Measurements from ENCODE around the gene RPTOR.

The RPTOR gene

DNA sequence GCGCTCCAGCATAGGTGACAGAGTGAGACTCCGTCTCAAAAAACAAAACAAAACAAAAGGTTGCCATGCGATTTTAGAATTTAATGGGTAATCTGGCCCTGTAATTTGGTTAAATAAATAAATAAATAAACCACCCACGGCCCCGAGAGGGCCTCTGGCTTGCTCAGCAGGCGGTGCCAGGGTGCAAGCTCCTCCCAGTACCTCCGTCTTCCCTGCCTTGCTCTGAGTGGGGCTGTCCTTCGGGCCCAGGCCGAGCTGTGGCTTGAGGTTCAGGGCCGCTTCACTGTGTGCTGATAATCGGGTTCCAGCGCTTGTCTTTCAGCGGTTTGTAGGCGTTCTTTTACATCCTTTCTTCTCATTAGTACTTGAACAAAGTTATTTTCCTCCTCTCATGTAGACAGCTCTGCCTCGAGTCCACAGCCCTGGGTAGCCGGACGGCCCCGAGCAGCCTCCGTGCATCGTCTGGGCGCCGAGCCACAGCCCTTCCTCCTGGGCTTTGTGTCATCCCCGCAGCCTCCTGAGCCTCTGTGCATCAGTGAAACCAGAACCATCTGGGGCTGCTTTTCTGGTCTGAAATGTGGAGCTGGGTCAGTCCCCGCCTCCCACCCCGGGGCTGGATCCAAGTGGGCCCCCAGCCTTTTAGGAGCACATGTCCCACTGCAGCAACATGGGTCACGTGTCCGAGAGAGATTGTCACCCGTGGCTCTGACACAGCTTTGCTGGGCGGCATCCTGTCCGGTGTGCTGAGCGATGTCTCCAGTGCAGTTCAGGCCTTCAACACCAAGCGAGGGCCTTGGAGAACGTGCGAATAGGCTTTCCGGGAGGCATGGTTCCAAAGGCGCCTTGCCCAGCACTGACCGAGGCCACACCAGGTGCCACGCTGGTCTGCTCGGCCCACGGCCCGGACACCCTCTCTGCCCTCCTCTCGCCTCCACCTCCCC lies 289.6 kb downstream of the RPTOR start:
- TF ChIP-seq POLR2AphosphoS5 (IDR thresholded peaks at IDR 0.05; ENCODE audit: low read depth, low read length) (no peak), TAF1 (IDR thresholded peaks at IDR 0.05; ENCODE audit: low read depth, low read length) (no peak), POU2F2 (IDR thresholded peaks at IDR 0.05; ENCODE audit: low read depth, low read length) (no peak), SPI1 (IDR thresholded peaks at IDR 0.05; ENCODE audit: low read depth, low read length) (no peak), PAX5 (IDR thresholded peaks at IDR 0.05; ENCODE audit: insufficient read depth, low read length, severe bottlenecking) (no peak), POLR2A (IDR thresholded peaks at IDR 0.05; ENCODE audit: low read depth, low read length) (no peak)
- FAIRE-seq (no peak), DNase-seq (ENCODE audit: insufficient read length, low spot score) (no peak)

DNA sequence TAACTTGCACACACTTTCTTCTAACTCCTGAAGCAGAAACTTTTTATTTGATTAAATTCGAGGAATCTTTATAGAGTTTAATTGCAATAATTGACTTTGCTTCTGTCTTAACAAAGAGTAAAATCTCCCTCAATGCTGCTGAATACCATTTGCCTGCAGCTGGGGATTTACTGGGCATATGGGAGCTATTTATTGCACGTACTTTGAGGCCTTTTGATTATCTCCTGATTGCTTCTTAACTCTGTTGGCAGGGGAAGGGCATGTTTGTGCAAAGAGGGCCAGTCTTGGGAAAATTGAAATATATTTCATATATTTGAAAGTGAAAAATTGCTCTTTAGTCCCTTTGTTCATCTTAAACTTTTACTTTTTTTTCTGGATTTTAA lies 290.2 kb downstream of the RPTOR start:
- TF ChIP-seq SPI1 (IDR thresholded peaks at IDR 0.05; ENCODE audit: low read depth, low read length): no peak
- TF ChIP-seq POLR2AphosphoS5 (IDR thresholded peaks at IDR 0.05; ENCODE audit: low read depth, low read length): no peak
- TF ChIP-seq PAX5 (IDR thresholded peaks at IDR 0.05; ENCODE audit: insufficient read depth, low read length, severe bottlenecking): no peak
- DNase-seq (ENCODE audit: insufficient read length, low spot score) (no peak), FAIRE-seq (no peak)

DNA sequence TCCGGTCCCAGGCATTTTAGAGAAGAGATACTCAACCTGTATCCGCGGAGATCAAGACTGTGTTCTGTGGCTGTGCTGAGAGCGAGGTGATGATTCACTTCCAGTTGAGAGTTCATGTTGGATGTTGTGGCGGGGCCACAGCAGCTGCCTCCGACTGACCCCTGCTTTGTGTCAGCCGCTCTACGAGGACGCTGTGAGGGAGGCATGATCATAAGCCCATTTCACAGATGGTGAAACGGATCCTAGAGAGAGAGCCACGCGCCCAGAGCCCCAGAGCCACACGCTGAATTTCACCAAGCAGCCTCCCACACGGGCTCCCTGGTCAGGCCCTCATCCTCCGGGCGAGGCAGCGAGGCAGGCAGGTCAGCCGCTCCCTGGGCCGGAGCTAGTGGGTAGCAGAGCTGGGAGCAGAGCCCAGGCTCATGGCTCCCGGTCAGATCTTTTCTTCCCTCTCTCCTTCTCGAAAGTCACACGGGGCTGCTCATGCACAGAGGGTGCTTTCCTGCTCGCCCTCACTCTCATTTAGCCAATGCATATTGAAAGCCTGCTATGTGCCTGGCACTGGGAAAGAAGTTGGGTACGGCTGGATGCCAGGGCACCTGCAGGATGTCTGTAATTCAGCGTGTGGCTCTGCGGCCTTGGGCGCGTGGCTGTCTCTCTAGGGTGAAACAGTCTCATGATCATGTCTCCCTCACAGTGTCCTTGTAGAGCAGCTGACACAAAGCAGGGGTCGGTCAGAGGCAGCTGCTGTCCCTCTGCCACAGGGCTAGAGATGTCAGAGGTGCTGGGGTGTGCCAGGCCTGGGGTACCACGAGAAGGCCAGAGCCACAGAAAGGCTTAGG lies 291.4 kb downstream of the RPTOR start:
- FAIRE-seq (no peak), DNase-seq (ENCODE audit: insufficient read length, low spot score) (no peak)
- TF ChIP-seq POU2F2 (IDR thresholded peaks at IDR 0.05; ENCODE audit: low read depth, low read length): no peak
- no peak for TF ChIP-seq POLR2AphosphoS5 (IDR thresholded peaks at IDR 0.05; ENCODE audit: low read depth, low read length)
- TF ChIP-seq TAF1 (IDR thresholded peaks at IDR 0.05; ENCODE audit: low read depth, low read length): no peak
- TF ChIP-seq SPI1 (IDR thresholded peaks at IDR 0.05; ENCODE audit: low read depth, low read length): no peak
- TF ChIP-seq PAX5 (IDR thresholded peaks at IDR 0.05; ENCODE audit: insufficient read depth, low read length, severe bottlenecking): no peak
- TF ChIP-seq POLR2A (IDR thresholded peaks at IDR 0.05; ENCODE audit: low read depth, low read length): no peak

DNA sequence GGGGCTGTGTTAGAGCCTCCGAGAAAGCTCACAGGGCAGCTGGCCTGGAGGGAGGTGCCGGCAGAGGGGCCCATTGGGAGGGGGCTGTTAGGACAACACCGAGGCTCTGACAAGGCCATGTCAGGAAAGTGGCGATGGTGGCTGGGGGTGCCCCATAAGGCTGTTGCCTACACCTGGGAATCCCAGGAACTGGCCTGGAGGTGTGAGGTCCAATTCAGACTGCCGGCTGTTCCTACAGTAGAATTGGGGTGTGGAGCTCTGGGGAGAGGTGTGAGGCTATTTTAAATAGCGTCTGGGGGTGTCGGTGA lies 292.0 kb downstream of the RPTOR start:
- TF ChIP-seq PAX5 (IDR thresholded peaks at IDR 0.05; ENCODE audit: insufficient read depth, low read length, severe bottlenecking): no peak
- TF ChIP-seq POLR2A (IDR thresholded peaks at IDR 0.05; ENCODE audit: low read depth, low read length): no peak
- TF ChIP-seq POU2F2 (IDR thresholded peaks at IDR 0.05; ENCODE audit: low read depth, low read length): no peak
- TF ChIP-seq POLR2AphosphoS5 (IDR thresholded peaks at IDR 0.05; ENCODE audit: low read depth, low read length): no peak
- TF ChIP-seq TAF1 (IDR thresholded peaks at IDR 0.05; ENCODE audit: low read depth, low read length): no peak
- no peak for TF ChIP-seq SPI1 (IDR thresholded peaks at IDR 0.05; ENCODE audit: low read depth, low read length)
- no peak for FAIRE-seq
- DNase-seq (ENCODE audit: insufficient read length, low spot score): no peak

DNA sequence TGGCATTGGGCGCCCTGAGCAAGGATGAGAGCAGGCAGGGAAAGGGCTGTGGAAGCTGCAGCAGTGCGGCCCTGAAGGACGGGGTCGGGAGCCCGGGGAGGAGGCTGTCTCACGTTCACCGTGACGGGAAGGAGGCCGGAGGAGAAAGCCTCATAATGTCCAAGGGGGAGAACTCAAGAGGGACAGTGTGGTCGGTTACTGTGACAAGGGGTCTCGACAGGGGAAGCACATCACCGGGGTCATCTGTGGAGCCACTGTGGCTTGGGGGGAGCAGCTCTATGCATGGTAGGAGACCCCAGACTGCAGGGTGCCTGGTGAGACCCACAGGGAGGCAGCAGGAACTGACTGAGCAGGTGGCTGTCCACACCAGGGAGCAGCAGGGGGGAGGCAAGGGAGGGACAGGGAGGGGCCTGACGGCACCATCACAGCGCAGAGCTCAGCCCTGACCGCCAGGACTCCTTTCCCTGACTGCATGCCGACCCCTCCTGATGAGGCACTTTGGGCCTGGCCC lies 292.4 kb downstream of the RPTOR start:
- FAIRE-seq (no peak), DNase-seq (ENCODE audit: insufficient read length, low spot score) (no peak)
- TF ChIP-seq POLR2A (IDR thresholded peaks at IDR 0.05; ENCODE audit: low read depth, low read length) (no peak), POLR2AphosphoS5 (IDR thresholded peaks at IDR 0.05; ENCODE audit: low read depth, low read length) (no peak), POU2F2 (IDR thresholded peaks at IDR 0.05; ENCODE audit: low read depth, low read length) (no peak), SPI1 (IDR thresholded peaks at IDR 0.05; ENCODE audit: low read depth, low read length) (no peak)

DNA sequence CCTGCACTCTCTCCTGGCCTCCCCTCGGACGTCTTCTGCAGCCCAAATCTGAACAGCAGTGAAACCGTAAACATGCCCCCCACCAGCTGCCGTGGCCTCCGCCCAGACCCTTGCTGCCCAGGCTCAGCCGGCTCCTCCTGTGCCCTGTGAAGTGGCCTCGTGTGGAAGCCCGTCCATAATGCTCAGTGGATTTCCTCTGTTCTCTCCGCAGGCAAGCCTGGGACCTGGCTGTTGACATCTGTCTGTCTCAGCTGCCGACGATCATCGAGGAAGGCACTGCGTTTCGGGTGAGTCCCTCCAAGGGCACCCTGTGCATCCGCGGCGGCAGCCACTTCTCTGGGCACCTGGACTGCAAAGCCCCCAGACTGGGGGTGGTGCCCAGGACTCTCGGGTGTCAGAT lies 293.1 kb downstream of the RPTOR start:
- TF ChIP-seq TAF1 (IDR thresholded peaks at IDR 0.05; ENCODE audit: low read depth, low read length): no peak
- no peak for TF ChIP-seq POU2F2 (IDR thresholded peaks at IDR 0.05; ENCODE audit: low read depth, low read length)
- TF ChIP-seq SPI1 (IDR thresholded peaks at IDR 0.05; ENCODE audit: low read depth, low read length): no peak
- TF ChIP-seq PAX5 (IDR thresholded peaks at IDR 0.05; ENCODE audit: insufficient read depth, low read length, severe bottlenecking): no peak
- TF ChIP-seq POLR2AphosphoS5 (IDR thresholded peaks at IDR 0.05; ENCODE audit: low read depth, low read length): no peak
- no peak for TF ChIP-seq POLR2A (IDR thresholded peaks at IDR 0.05; ENCODE audit: low read depth, low read length)

DNA sequence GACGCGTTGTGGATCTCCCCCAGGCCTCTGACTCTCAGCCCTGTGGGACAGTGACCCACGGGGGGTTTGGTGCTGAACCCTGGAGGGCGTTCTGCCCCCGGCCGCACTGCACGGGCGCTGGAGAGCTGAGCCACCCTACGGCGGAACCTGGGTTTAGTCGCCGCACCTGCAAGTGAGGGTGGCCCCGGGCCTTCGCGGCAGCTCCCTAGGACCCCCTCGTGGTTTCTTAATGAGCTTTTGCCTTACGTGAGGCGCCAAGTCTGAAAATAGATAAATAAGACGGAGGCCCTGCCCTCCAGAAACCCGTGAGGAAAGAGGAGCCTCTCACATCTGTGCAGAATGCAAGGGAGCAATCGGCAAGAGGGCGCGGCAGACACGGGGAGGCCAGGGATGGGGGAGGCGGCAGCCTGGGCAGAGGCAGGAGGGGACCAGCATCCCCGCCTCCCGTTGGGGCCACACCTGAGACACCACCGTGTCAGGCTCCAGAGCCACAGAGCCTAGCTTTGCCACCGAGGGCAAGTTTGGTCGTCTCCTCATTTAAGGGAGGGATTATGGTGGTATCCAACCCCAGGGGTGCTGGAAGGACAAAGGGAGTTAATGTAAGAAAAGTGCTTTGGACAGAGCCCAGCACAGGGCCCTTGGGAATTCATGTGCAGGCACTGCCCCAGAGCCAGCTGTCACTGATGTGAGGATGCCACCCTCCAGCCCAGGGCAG lies 293.8 kb downstream of the RPTOR start:
- no peak for FAIRE-seq
- no peak for TF ChIP-seq TAF1 (IDR thresholded peaks at IDR 0.05; ENCODE audit: low read depth, low read length)
- TF ChIP-seq SPI1 (IDR thresholded peaks at IDR 0.05; ENCODE audit: low read depth, low read length): no peak
- TF ChIP-seq PAX5 (IDR thresholded peaks at IDR 0.05; ENCODE audit: insufficient read depth, low read length, severe bottlenecking): no peak
- TF ChIP-seq POLR2A (IDR thresholded peaks at IDR 0.05; ENCODE audit: low read depth, low read length): no peak
- no peak for TF ChIP-seq POLR2AphosphoS5 (IDR thresholded peaks at IDR 0.05; ENCODE audit: low read depth, low read length)
- DNase-seq (ENCODE audit: insufficient read length, low spot score): no peak

More for the DNA sequence above, 293.1 kb downstream of the RPTOR start:
- FAIRE-seq (no peak), DNase-seq (ENCODE audit: insufficient read length, low spot score) (no peak)

DNA sequence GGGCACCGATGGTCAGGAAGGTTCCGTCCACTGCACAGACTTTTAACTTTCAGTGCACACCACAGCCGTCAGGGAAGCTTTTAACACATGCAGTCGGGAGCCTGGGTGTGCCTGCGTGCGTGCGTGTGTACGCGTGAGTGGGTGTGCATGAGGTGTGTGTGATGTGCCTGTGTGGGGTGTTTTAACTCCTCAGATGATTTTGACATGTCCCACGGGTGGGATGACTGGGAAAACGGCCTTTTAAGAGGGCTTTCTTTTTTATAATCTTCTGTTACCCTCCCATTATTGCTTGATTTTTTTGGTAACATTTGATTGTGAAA lies 294.3 kb downstream of the RPTOR start:
- TF ChIP-seq POLR2AphosphoS5 (IDR thresholded peaks at IDR 0.05; ENCODE audit: low read depth, low read length) (no peak), TAF1 (IDR thresholded peaks at IDR 0.05; ENCODE audit: low read depth, low read length) (no peak), POU2F2 (IDR thresholded peaks at IDR 0.05; ENCODE audit: low read depth, low read length) (no peak), PAX5 (IDR thresholded peaks at IDR 0.05; ENCODE audit: insufficient read depth, low read length, severe bottlenecking) (no peak), POLR2A (IDR thresholded peaks at IDR 0.05; ENCODE audit: low read depth, low read length) (no peak), SPI1 (IDR thresholded peaks at IDR 0.05; ENCODE audit: low read depth, low read length) (no peak)
- DNase-seq (ENCODE audit: insufficient read length, low spot score) (no peak), FAIRE-seq (no peak)

DNA sequence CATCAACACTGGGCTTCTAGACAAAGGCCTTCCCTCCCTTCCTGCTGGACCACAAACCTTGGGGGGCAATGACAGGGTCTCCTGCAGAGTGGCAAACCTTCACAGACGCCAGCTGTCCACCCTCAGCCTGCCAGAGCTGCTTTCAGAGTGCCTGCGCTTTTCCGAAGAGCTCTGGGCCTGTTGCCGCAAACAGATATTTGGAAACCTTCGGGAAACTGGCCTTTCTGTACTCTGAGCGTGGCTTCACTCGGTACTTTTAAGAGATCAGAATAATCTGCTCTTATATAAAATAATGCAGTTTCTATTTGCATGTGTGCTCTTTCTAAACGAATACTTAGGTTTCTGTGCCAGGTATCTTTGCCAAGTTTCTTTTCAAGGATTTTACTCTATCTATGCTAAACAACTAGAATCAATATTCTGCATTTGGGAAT lies 294.9 kb downstream of the RPTOR start:
- no peak for DNase-seq (ENCODE audit: insufficient read length, low spot score)
- no peak for FAIRE-seq
- no peak for TF ChIP-seq TAF1 (IDR thresholded peaks at IDR 0.05; ENCODE audit: low read depth, low read length)

Measured in GM12891 (cell line).